Large intestine (tissue), 3 donors: Measurements from ENCODE around the gene WWOX. TPM values are rescaled to one million over a fixed set of nuclear protein-coding genes. Genes with fewer than 3 reads are reported as not detected.

Experiments used
- DNase-seq, 2 donors: peaks; one replicate each; pipeline versions ENCODE4 v3.0.0 to v3.0.0-alpha.2; 2013
- H3K27ac ChIP-seq: one replicate; pipeline ENCODE4 v1.5.1; 2013; ENCODE audit warnings: low read length
- H3K27me3 ChIP-seq: 2 replicates; pipeline ENCODE4 v1.6.1; 2013; ENCODE audit warnings: low read length; ENCODE audit not compliant: control insufficient read depth, insufficient read depth
- H3K36me3 ChIP-seq: 2 replicates; pipeline ENCODE4 v1.6.1; 2013; ENCODE audit warnings: low read length; ENCODE audit not compliant: control insufficient read depth, insufficient read depth
- H3K4me1 ChIP-seq: one replicate; pipeline ENCODE4 v1.6.1; 2013; ENCODE audit warnings: low read length; ENCODE audit not compliant: control insufficient read depth, insufficient read depth
- H3K4me3 ChIP-seq: one replicate; pipeline ENCODE4 v1.5.1; 2013; ENCODE audit warnings: low read length
- H3K9me3 ChIP-seq: one replicate; pipeline ENCODE4 v1.6.1; 2013; ENCODE audit warnings: mild to moderate bottlenecking, low read depth, low read length, moderate library complexity; ENCODE audit not compliant: control insufficient read depth
- WGBS: methylation state at CpG from one replicate; pipeline ENCODE4 v1.1.5; 2013; ENCODE audit warnings: low lambda C conversion rate; ENCODE audit not compliant: insufficient coverage; 5-methylcytosine and 5-hydroxymethylcytosine counted together
- polyA plus RNA-seq: library from polyadenylated mRNA; unstranded; fragments of 120-200 nt; gene quantifications from one replicate; pipeline ENCODE4 v1.2.1, GENCODE V29; 2013

The WWOX gene
- polyA plus RNA-seq, 1 donor = 16.2 TPM

DNA sequence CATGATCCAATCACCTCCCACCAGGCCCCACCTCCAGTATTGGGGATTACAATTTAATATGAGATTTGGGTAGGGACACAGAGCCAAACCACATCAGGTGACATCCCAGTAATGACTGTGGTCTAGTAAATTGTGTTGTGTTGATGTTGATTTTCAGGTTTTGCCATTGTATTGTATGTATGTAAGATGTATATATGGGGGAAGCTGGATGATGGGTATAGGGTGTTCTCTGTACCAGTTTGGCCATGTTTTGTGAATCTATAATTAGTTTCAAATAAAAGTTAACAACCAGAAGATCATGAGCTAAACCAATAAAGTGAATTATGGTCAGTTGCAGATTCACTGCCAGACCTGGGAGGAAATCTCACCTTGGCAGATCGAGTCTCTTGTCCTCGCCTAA lies 283.7 kb downstream of the WWOX start:
- DNase-seq = no peak
- no peaks in the 10 kb centered on the region for H3K9me3 ChIP-seq
- no CpG with 5 or more reads among the region's 2 CpGs for WGBS

DNA sequence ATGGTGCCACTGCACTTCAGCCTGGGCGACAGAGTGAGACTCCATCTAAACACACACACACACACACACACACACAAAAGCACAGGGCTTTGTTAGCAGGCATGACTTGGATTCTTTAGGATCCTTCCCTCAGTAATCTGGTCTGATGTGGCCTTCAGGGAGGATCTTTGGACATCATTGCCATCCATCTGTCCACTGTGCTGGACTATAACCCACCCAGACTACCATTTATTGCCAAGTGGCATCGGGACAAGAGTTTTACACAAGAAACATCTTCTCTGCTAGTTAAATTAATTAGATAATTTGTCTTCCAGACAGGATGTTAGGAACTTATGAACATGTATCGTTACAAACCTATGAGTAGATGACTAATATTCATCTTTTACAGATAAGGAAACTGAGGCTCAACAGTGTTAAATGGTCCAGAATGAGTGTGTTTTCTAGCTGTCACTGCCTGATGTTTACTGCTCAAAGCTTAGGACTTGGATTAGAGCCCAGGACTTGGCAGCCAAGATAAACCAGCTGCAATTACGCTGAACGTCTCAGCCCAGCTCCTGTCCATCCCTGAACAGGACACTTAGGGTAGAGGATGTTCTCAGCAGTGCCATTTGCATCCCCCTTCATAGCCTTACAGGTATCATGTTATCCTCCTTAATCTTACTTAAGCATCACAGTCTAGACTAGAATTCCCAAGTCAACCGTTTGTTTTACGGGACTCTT lies 285.8 kb downstream of the WWOX start:
- DNase-seq = no peak
- Histone ChIP-seq H3K27ac (no peak overlapping the region), H3K9me3 (no peaks in the 10 kb centered on the region), H3K36me3 (no peaks in the 10 kb centered on the region), H3K4me3 (no peak overlapping the region), H3K27me3 (no peaks in the 10 kb centered on the region), H3K4me1 (no peaks in the 10 kb centered on the region)
- WGBS = no CpG with 5 or more reads among the region's 7 CpGs

More for the DNA sequence above, 283.7 kb downstream of the WWOX start:
- Histone ChIP-seq H3K27ac (no peak overlapping the region), H3K36me3 (no peaks in the 10 kb centered on the region), H3K4me1 (no peaks in the 10 kb centered on the region), H3K27me3 (no peaks in the 10 kb centered on the region), H3K4me3 (no peak overlapping the region)

GRCh38 chr16:78386557-78387324 lies 287.3 kb downstream of the WWOX start:
- peak; percentile 11 to 38 for DNase-seq
- H3K4me1 ChIP-seq = no peaks in the 10 kb centered on the region
- no peak overlapping the region for H3K4me3 ChIP-seq
- WGBS = 83% methylated on average over 4 of the region's 15 CpGs
- no peaks in the 10 kb centered on the region for H3K9me3 ChIP-seq
- H3K36me3 ChIP-seq = no peaks in the 10 kb centered on the region
- no peaks in the 10 kb centered on the region for H3K27me3 ChIP-seq
- no peak overlapping the region for H3K27ac ChIP-seq

DNA sequence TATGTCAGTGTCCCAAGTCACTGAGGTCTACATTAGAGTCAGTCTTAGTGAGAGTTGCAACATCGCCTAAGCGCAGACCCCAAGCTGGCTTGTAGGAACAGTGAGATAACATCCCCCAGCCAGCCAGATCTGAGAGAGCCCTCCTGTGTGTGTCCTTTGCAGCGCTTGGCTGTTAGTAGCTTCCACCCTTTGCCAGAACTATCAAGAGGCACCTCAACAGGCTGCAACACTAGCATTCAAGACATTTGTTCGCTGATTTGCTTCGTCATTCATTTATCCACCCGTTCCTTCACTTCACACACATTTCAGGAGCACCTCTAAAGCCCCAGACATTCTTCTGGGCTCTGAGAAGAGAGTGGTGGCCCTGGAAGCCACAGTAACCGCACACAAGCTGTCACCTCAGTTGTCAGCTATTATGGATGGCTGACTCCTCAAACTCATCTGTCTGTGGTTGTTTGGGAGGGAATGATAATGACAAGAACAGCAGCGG lies 289.6 kb downstream of the WWOX start:
- Histone ChIP-seq H3K4me1 (no peaks in the 10 kb centered on the region), H3K9me3 (no peaks in the 10 kb centered on the region), H3K27me3 (no peaks in the 10 kb centered on the region), H3K4me3 (no peak overlapping the region), H3K27ac (no peak overlapping the region), H3K36me3 (no peaks in the 10 kb centered on the region)
- no peak for DNase-seq
- WGBS = 76% methylated on average over 3 of the region's 8 CpGs

DNA sequence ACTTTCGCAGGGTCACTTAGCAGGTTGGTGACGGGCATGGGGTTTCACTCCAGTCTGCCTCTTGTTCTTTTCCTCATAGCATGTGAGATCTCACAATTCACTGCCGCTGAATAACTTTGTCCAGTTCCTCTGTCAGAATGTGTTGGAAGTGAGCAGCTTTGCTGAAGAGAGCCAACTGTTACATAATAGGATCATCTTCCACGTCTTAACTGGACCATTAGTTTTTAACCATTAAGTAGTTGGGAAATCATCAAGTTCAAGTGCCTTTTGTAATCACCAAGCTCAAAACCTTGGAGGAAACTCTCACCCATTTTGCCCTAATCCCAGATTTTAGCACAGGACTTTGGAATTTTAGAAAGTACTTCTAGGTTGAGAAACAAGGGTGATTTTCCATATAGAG lies 290.6 kb downstream of the WWOX start:
- no peaks in the 10 kb centered on the region for H3K4me1 ChIP-seq
- no peak overlapping the region for H3K27ac ChIP-seq
- WGBS = no CpG with 5 or more reads among the region's 4 CpGs
- H3K9me3 ChIP-seq = no peaks in the 10 kb centered on the region
- H3K36me3 ChIP-seq = no peaks in the 10 kb centered on the region
- H3K27me3 ChIP-seq = no peaks in the 10 kb centered on the region
- no peak overlapping the region for H3K4me3 ChIP-seq
- DNase-seq = peak; percentile 7 to 15

GRCh38 chr16:78390508-78391324 lies 291.3 kb downstream of the WWOX start:
- no CpG with 5 or more reads among the region's 7 CpGs for WGBS
- Histone ChIP-seq H3K4me3 (no peak overlapping the region), H3K27me3 (no peaks in the 10 kb centered on the region), H3K4me1 (no peaks in the 10 kb centered on the region), H3K36me3 (no peaks in the 10 kb centered on the region), H3K9me3 (no peaks in the 10 kb centered on the region), H3K27ac (no peak overlapping the region)
- peak in 1 of 2 donors; percentile 14 for DNase-seq

- Histone ChIP-seq H3K36me3 (no peaks in the 10 kb centered on the region), H3K9me3 (no peaks in the 10 kb centered on the region), H3K4me1 (no peaks in the 10 kb centered on the region), H3K27me3 (no peaks in the 10 kb centered on the region), H3K27ac (no peak overlapping the region), H3K4me3 (no peak overlapping the region)
- no peak for DNase-seq
- WGBS = no CpG with 5 or more reads among the region's 9 CpGs
These were observed 293.2 kb downstream of the WWOX start for GRCh38 chr16:78392585-78393195.

- no peaks in the 10 kb centered on the region for H3K27me3 ChIP-seq
- WGBS = 100% methylated on average over 1 of the region's 6 CpGs
- no peak overlapping the region for H3K4me3 ChIP-seq
- no peak for DNase-seq
- no peak overlapping the region for H3K27ac ChIP-seq
- no peaks in the 10 kb centered on the region for H3K9me3 ChIP-seq
- H3K4me1 ChIP-seq = no peaks in the 10 kb centered on the region
- no peaks in the 10 kb centered on the region for H3K36me3 ChIP-seq
These were observed 295.6 kb downstream of the WWOX start for GRCh38 chr16:78395035-78395434.

GRCh38 chr16:78396046-78396445 lies 296.6 kb downstream of the WWOX start:
- no peak overlapping the region for H3K4me3 ChIP-seq
- H3K36me3 ChIP-seq = no peaks in the 10 kb centered on the region
- no peak overlapping the region for H3K27ac ChIP-seq
- no peaks in the 10 kb centered on the region for H3K4me1 ChIP-seq
- 79% methylated on average over 2 of the region's 2 CpGs for WGBS
- no peak for DNase-seq
- no peaks in the 10 kb centered on the region for H3K9me3 ChIP-seq
- H3K27me3 ChIP-seq = no peaks in the 10 kb centered on the region

DNA sequence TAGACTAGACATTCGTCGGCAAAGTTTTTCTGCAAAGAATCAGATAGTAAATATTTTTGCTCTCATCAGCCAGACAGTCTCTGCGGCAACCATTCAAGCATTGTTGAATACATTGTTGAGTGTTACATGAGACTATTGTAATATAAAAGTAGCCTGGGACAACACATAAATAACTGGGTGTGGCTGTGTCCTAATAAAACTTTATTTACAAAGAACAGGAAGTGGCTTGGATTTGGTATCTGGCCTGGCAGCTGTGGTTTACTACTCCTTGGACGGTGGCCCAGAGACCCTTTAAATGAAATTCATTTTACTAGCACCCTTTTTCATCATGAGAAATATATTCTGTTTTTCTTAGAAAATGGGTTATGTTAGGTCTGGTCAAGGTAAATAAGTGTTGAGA lies 297.2 kb downstream of the WWOX start:
- DNase-seq = no peak
- Histone ChIP-seq H3K9me3 (no peaks in the 10 kb centered on the region), H3K27ac (no peak overlapping the region), H3K4me3 (no peak overlapping the region), H3K36me3 (no peaks in the 10 kb centered on the region), H3K27me3 (no peaks in the 10 kb centered on the region), H3K4me1 (no peaks in the 10 kb centered on the region)
- 100% methylated on average over 1 of the region's 4 CpGs for WGBS
